Stimulated activated CD8-positive, alpha-beta memory T cell treated with anti-CD3 and anti-CD28 coated beads, Interleukin-7, amount 100 ng/mL, for 1 hour (primary cell): ENCODE measurements around the gene SHB.

ENCODE experiments used
- DNase-seq, 2 donors: peaks; one replicate each; pipeline ENCODE4 v3.0.0-alpha.2; 2020; ENCODE audit warnings: low read depth in 2 of 2

Gene SHB

DNA sequence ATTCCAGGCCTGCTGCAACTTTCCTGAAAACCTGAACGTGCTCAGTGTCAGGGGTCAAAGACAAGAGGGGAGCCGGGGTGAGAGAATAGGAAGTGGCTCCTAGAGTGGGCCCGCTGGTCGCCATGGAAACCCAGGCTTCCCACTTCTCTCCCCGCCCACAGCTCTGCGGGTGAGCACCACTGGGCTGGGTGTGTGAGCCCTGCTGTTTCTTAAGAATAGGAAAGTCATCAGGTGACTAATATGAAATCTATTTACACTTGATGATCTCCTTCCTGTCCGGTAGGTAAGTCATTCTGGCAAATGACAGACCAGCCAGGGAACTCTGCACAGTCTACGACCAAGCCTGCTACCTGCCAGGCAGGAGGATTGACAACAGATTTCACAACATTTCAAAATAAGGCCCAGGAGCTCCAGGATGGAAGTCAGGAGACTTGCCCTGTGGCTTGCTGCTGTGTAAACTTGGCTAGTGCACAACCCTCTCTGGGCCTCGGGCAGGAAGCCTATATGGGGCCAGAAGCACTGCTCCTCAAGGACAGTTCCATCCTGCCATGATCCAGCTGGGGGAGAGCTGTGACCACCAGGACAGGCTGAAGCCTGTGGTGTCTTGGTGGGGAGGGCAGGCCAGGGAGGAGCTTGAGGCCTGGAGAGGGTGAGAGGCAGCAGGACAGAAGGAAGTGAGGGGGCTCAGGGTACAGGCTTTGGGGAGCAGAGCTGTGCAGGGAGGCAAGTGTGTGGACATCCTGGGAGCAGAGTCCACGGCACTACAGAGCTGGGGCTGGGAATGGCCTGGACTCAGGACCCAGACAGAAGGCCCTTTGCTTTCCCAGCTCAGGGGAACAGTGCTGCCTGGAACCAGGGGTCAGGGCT lies 60.6 kb downstream of the SHB start:
- DNase-seq = no peak

DNA sequence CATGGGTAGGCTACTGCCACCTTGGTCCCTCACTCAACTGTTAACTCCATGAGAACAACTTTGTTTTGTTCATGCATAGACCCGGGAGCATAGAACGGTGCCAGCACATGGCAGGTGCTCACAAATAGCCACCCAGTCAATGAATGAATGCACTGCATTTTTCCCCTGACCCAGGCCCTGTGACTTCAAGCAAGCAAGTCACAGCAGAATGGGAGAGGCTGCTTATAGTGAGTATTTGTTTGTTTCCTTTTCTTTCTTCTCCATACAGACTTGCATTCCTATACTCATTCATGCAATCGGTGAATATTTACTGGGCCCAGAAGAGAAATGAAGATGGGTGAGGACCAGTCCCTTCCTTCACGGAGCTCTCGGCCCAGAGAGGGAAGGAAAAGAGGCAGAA lies 62.0 kb downstream of the SHB start:
- no peak for DNase-seq

DNA sequence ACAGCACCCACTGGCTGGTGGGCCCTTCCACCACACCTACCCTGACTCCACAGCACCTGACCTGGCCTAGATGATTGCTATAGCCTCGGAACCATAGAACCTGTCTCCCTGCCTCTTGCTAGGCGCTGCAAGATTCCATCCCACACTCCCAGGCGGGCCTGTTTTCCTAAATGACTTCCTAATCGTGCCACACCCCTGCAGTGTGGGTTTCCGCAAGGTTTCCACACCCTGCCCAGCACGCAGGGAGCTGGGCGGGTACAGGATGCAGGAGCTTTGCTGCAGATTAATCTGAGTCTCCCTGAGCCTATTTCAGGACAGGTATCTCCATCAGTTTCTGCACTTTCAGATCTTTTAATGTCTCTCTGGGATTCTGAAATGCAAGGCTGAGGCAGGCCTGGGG lies 62.9 kb downstream of the SHB start:
- no peak for DNase-seq

DNA sequence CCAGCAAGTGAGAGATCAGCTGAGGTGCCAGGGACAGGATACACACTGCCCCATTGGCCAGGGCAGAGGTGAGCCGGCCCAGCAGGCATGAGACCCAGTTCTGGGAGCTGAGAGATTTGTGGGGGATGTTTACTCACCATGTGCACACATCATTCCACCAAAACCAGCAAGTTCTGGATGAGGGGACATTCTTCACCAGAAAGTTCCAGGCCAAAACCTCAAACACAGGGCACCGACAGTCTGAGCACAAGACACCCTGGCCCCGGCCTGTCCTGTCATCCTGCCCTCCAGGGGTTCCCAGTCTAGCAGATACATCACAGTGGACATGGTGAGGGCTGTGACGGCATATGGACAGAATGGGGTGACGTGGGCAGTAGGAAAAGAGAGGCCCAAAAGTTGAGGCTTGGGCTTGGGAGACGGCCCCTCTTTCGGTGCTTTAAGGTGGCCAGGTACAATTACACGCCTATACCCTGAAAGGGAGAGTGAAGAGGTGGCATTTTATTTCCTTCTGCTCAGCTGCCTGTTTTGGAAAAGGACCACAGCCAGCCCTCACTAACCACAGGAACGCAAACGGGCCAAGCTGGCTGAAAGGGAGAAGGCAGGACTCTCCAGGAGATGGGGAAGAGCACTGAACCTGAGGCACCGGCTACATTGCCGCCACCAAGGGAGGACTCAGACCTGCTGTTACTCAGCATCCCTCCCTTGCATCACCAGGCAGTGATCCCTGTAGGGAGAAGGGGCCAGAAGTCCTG lies 64.0 kb downstream of the SHB start:
- no peak for DNase-seq

DNA sequence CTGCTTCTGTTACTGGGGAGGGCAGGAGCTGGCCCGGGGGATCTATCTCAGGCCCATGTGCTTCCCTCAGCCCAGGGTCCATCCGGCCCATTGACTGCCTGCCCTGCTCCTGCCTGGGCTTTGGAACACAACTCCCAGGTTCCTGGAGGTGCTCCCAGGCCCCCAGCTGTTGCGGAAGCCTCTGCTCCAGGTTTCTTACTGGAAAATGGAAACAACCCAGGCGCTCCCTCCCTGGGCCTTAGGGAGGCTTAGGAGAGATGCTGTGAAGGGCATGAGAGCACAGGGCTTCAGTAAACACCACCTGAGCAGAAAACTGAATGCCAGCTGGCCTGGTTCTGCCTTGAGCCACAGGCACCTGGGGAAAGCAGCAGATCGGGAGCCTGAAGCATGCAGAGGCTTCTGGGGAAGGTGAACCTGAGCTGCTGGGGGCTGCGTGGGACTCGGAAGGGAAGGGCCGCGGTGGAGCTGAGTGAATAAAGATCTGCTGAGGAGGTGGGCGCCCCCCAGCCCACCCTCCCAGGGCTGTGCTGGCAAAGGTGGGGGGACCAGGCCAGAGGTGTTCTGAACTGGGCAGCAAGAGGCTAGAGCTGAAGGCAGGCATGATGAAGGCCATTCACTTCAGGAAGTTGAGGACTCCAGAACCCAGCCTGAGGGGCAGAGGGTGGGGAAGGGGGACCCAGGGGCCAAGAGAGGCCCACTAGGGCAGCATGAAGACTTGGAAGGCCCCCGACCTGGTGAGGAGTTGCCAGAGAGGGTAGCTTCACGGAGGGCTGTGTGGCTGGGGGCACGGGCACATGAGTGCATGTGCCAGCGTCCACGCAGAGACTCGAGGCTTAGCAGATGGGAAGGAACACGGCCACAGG lies 64.8 kb downstream of the SHB start:
- no peak for DNase-seq

DNA sequence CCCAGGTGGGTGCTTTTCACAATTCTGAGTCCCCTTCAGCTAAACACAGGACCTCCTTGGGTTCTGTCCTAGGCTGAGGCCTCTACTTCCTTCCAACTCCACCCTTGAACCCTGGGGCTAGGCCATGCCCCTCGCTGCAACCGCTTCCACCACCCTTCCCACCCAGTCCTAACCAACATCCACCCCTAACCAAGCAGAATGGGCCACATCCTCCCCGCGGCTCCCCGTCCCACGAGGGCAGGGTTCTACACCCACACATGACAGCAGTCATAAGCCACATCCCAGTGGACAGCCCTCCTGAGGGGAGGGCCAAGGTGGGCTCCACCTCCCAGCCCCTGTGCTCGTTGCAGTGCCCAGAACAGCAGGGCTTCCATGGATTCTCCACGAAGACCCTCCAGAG lies 65.8 kb downstream of the SHB start:
- no peak for DNase-seq

DNA sequence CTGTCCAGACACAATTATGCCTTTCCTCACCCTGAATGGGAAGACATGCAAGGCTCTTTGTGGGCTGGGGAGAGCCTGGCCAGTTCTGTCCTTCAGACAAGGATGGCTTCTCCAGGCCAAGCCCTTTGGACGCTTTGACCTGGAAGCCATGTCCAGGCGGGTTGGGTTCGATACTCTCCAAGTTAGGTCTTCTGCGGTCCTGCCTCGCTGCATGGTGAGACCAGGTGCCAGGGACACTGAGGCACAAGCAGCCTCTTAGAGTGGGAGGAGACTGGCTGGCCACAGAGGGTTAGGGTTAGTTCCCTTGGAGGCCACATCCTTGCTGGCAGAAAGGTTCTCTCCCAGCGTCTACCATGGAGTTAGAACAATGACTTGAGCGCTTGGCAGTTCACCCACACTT lies 67.6 kb downstream of the SHB start:
- no peak for DNase-seq

DNA sequence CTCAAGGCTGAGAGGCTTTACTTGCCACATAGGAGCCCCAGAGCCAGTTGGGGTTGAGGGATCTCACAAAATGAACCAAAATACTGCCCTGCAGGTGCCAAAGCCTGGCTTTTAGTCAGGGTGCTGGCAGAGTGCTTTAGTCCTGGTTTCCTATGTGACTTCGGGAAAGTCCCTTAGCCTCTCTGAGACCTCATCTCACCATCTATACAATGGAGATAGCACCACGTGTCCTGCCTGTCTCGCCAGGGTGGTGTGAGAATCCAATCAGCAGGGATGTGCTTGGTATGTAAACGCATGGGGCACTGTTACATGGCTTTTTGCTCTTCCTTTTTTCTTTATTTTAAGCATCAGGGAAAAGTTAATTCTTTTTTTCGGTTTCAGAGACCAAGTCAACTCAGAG lies 68.3 kb downstream of the SHB start:
- no peak for DNase-seq

DNA sequence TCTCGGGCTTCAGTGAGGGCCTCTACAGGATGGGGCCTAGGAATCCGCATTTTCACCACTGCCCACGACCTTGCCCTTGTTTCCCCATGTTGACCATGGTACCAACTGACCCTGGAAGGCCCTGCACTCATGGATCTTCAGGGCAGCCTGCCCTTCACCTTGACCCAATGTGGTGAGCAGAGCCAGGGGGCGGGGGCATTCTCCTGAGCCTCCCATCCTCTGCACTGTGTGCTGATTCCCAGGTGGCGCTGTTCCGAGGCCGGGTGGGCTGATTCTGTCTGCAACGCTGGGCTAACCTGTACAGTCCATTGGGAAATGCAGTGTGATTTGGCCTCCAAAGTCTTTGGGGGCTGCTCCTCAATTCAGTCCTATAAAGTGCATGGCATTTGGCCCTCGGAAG lies 68.7 kb downstream of the SHB start:
- DNase-seq = no peak

DNA sequence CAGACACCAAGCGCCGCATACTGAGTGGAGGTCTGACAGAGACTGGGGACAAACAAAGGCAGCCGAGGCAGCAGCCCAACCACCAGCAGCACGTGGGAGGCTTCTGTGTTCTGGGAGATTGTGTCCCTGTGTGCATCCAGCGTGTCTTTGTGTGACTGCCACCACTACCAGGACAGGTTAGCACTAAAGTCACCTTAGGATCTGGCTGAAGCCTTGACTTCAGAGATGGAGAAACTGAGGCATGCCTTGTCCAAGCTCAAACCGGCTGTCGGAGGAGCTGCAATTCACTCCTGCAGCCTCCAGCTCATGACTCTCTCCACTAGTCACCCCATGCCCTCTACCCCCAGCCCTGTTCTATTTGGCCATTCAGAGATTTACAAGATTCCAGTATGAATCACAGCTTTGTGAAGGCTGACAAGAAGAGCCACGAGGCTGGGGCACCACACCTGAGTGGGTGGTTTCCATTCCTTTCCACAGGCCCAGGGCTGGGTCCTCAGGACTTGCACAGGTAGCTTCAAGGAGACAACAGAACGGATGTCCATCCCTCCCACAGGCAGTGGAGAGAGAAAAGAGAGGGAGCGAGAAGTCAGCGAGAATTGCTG lies 69.3 kb downstream of the SHB start:
- DNase-seq = no peak

DNA sequence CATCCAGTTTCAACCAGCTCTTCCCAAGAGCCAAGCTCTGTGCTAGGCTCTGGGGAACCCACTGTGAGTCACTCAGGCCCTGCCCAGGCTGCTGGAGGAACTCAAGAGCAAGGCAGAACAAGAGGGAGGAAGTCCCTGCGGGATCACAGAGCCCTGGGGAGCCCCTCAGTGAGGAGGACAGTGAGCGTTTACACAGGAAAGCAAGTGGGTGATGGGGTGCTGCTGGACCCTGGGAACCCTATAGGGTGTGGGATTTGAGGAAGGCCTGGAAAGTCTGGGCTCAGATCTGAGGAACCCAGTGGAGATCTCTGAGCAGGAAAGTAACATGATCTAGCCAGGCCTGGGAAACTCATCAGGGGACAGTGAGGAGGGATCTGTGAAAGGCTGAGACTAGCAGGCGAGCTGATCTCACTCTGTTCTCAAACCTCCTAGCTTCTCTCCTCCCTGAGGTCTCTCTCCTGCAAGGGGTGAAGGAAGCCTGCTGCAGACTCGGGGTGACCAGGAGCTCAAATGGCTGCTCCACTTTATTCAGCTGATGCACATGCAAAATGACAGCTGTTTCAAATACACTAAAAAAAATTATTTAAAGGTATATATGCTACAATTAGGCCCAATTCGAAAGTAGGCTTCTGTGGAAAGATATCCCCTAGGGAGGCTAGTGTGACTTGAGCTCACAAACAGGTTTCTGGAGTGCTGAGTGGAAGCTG lies 70.0 kb downstream of the SHB start:
- no peak for DNase-seq

DNA sequence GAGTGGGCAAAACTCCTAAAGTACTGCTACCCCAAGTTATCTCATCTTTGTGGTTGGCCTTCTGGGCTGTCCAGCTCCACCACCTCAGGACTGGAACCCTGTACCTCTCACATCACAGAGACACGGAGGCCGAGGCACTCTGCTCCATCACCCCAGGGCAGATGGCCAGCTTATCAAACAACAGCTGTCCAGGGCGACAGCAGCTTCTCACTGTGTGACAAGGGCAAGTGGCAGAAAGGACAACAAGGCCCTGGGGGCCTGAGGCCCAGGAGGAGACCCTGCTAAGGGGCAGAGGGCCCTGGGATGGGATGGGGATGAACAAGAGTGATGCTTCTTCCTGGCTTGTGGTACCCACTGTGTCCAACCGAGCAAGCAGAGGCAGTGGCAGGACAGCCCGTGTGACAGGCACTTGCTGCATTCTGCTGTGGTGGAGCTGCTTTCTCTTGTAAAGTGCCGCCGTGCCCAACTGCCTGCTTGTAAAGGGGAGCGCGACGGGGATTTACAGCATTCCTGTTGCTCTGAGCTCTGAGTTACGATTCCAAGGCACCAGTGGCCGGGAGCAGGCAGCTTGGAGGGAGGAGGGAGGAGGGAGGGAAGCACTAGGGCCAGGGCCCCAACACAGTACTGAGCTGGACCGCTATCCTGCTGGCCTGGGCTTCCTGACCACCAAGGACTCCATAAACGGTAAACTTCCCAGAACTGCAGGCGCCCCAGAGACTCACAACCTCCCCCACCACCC lies 71.2 kb downstream of the SHB start:
- DNase-seq = no peak

DNA sequence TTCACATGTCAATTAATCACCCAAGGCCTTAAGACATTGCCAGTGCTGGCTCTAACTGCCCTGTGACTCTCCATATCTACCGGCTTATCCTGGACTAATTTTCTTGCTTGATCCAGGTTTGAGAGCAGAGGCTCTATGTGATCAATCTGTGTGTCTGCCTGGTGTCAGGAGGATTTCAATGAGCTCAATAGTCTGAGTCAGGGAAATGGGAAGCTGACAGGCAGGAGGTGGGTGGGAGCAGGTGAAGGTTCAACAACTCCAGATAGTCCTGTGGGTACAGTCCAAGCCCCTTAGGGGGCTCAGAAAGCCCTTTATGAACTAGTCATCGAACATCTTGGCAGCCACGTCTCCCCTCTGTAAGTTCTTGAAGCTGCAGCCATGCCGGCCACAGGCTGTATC lies 72.2 kb downstream of the SHB start:
- no peak for DNase-seq

DNA sequence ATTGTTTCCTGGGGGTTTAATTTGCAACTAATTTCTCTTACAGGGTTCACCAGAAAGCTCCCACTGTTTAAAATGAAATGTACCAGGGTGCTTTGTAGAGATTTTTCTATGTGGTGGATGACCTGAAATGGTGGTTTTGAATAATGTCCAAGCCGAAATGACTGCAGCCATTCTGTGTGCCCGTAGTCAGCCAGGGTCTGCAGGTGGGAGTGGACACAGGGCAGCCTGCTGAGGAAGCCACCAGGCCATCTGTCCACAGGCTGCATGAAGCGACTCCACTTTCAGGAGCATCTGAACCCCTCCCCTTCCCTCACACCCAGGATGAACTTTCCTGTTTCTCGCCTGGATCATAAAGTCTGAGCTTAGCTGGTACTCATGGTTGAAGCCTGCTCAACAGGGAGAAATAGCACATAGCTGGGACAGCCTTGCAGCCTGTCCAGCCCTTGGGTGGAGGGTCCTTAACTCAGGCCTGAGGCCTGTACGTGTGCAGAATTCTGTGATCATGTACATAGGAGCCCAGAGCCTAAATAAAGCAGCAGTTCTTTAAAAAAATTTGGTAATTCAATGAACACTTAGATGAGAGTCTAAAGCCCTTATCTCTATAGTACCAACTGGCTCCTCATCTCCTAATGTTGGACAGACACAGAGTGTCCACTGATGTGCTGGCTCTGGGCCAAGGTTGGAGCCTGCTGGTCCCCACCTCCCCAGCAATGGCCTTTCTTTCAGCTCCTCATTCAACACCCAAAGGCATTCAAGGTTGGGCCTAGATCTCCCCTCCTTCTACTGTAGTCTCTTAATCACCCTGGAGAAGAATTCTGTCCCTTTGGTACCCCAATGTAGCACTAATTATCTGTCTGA lies 72.8 kb downstream of the SHB start:
- DNase-seq = no peak

DNA sequence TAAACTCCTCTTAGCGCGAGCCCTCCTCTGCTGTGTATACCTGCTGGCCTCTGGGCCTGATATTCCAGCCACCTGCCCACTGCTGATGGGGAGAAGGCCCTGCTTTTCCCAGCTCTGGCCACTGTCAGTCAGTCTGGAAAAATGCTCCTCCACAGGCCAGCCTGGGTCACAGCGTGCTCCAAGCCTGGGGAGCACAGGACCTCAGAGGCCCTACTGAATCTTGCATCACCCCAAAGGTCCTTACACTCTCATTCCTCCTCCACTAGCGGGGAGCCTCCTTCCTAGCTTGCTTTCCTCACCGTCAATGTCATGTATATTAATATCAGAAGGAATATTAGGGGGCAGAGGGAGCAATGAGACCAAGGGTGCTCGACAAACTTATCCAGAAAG lies 73.7 kb downstream of the SHB start:
- no peak for DNase-seq

DNA sequence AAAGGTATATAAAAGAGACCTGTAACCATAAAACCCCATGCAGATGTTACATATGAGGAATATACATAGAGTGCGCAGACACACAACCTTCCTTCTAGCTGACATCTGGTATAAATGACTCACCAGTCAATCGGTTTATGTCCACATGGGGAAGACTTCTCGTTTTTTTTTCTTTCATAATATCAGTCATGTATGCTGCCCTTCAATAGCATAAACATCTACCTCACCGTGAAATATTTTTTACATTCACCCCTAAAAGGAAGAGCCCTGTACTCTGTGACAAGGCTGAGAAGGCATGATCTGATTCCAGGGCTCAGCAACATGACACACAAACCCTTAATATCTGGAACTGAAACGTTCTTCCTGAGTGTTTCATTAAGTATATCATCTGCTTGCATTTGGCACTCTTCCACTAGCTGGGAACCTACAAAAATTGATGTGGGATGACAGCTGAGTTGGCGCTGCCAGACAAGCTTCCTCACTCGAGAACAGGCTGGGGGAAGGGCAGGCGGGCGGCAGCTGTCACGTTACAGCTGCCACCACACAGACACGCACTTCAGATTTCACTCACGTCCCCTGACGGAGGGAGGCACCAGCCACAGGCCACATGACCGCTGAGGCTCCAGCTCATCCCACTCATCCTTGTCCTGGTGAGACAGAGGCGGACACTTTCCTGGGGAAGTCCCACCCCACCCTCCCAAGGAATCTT lies 74.2 kb downstream of the SHB start:
- DNase-seq = no peak

DNA sequence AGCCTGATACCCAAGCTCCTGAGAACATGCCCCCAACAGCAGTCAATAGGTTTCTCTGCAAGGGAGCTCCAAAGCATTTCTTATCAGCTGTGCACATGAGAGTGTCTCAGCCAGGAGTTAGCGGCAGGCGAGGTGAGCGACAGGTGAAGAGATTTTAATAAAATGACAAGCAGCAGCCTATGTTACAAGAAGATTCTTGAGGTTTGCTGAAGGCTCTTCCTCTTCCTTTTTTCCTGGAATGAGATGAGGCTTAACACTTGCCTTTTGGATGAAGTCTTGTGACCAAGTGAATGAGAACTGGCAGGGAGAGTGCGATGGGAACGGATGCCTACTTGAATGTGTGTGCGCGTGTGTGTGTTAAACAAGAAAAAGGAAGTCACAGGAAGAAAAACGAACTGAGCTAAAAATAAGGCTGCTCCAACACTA lies 76.1 kb downstream of the SHB start:
- DNase-seq = no peak

DNA sequence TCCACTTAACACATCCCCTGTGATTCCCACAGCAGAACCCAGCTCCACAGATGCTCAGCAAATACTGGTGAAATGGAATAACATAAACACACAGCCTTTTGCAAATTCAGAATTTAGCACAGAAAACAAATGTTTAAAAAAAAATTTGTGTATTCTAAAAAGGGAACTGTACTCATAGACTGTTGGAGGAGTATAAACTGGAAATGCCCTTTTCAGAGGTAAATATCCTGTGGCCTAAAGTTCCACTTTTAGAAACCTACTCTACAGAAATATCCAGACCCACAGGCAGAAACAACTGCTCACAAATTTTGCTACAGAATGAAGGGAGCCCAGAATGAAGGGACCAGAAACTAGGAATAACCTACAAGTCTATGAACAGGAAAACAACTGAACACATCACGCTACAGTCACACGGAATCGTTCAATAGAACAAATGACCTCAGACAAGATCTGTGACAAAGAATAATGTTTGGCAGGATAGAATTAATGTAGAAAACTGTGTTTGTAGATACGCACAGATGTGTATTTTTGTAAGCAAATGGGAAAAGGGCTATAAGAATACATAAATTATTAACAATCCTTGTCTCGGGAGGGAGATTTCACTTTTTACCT lies 78.5 kb downstream of the SHB start:
- DNase-seq = no peak

DNA sequence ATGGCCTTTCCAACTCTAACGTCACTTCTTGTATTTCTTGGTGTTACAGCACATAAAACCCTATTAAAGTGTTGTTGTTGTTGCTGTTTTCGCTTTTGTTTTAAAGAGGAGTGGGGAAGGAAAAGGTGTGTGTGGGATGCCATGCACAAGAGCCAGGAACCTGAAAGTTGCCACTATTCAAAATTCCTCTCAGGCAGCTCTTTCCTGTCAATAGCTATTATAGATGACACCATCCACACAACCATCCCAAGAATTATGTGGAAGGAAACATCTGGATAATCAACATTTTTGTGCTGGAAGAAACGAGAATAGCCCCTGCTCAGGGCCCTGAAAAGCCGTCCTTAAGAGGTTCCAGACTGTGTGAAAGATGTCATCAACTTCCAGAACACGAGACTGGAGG lies 79.3 kb downstream of the SHB start:
- DNase-seq = no peak
